OCI-LY1 (cell line): ENCODE measurements around the gene AXIN1.
"Not testable (repeated sequence)": the region's sequence is repeated elsewhere in the genome, so short reads cannot be mapped to it uniquely, and the experiment has no call there.

ENCODE experiments used
- H2AFZ ChIP-seq: fragments of 200-600 bp; sonication (generic), shearing (Covaris generic); 2 replicates; pipeline ENCODE4 v1.6.0; 2014; ENCODE audit warnings: antibody characterized with exemption, mild to moderate bottlenecking, low read length
- H3F3A ChIP-seq: fragments of 200-600 bp; sonication (generic), shearing (Covaris generic); 2 replicates; pipeline ENCODE4 v1.6.0; 2014; ENCODE audit warnings: mild to moderate bottlenecking, antibody characterized with exemption, low read length, moderate library complexity; ENCODE audit not compliant: insufficient read depth
- H3K27ac ChIP-seq: fragments of 200-600 bp; sonication (generic); 2 replicates; pipeline ENCODE4 v1.5.1; 2014; ENCODE audit warnings: low read length, mixed run types, mild to moderate bottlenecking, low read depth; ENCODE audit not compliant: poor library complexity, severe bottlenecking
- H3K27me3 ChIP-seq: fragments of 200-600 bp; sonication (generic); 2 replicates; pipeline ENCODE4 v1.6.0; 2014; ENCODE audit warnings: antibody characterized with exemption, mild to moderate bottlenecking, low read length, moderate library complexity; ENCODE audit not compliant: insufficient read depth
- H3K36me3 ChIP-seq: fragments of 200-600 bp; sonication (generic); 2 replicates; pipeline ENCODE4 v1.6.1; 2014; ENCODE audit warnings: mild to moderate bottlenecking, antibody characterized with exemption, low read length, moderate library complexity, mixed read lengths; ENCODE audit not compliant: insufficient read depth
- H3K4me1 ChIP-seq: fragments of 200-600 bp; sonication (generic); 2 replicates; pipeline ENCODE4 v1.5.1; 2014; ENCODE audit warnings: mild to moderate bottlenecking, low read length, moderate library complexity; ENCODE audit not compliant: insufficient read depth, severe bottlenecking
- H3K4me2 ChIP-seq: fragments of 200-600 bp; sonication (generic), shearing (Covaris generic); 2 replicates; pipeline ENCODE4 v1.6.1; 2014; ENCODE audit warnings: low read length
- H3K4me3 ChIP-seq: fragments of 200-600 bp; sonication (generic); 2 replicates; pipeline ENCODE4 v1.5.1; 2014; ENCODE audit warnings: low read length, low read depth, mild to moderate bottlenecking, mixed read lengths; ENCODE audit not compliant: poor library complexity, severe bottlenecking
- H3K79me2 ChIP-seq: fragments of 200-600 bp; shearing (Covaris generic); 2 replicates; pipeline ENCODE4 v1.6.1; 2016; ENCODE audit warnings: mixed run types, low read length, mixed read lengths; ENCODE audit not compliant: insufficient read depth
- H3K9ac ChIP-seq: fragments of 200-600 bp; sonication (generic), shearing (Covaris generic); 2 replicates; pipeline ENCODE4 v1.6.1; 2014; ENCODE audit warnings: mild to moderate bottlenecking, low read length, mixed read lengths
- H3K9me2 ChIP-seq: fragments of 200-600 bp; sonication (generic), shearing (Covaris generic); 2 replicates; pipeline ENCODE4 v1.6.1; 2014; ENCODE audit warnings: low read depth, mild to moderate bottlenecking, low read length, mixed read lengths
- H3K9me3 ChIP-seq: fragments of 200-600 bp; shearing (Covaris generic); 2 replicates; pipeline ENCODE4 v1.6.1; 2014; ENCODE audit warnings: low read length, mixed read lengths
- H4K20me1 ChIP-seq: fragments of 200-600 bp; sonication (generic), shearing (Covaris generic); 2 replicates; pipeline ENCODE4 v1.6.0; 2016; ENCODE audit warnings: mild to moderate bottlenecking, low read length; ENCODE audit not compliant: insufficient read depth
- CTCF ChIP-seq: fragments of 200-600 bp; sonication (generic), shearing (Covaris generic); IDR thresholded peaks from 2 replicates; pipeline ENCODE4 v1.5.1; 2017; ENCODE audit warnings: mild to moderate bottlenecking, antibody characterized with exemption, low read length, moderate library complexity, mixed read lengths
- EZH2 ChIP-seq: fragments of 200-600 bp; sonication (generic), shearing (Covaris generic); IDR thresholded peaks from 2 replicates; pipeline ENCODE4 v1.8.0; 2017; ENCODE audit warnings: borderline replicate concordance, mixed run types, mild to moderate bottlenecking, antibody characterized with exemption, low read length, moderate library complexity, mixed read lengths

Gene AXIN1

GRCh38 chr16:259814-260253 lies 92.7 kb downstream of the AXIN1 start:
- no peaks in the 10 kb centered on the region for H3K79me2 ChIP-seq
- no peaks in the 10 kb centered on the region for H4K20me1 ChIP-seq
- H3K27me3 ChIP-seq, result no peaks in the 10 kb centered on the region
- H3K4me1 ChIP-seq, result no peaks in the 10 kb centered on the region
- no peak overlapping the region for H3K27ac ChIP-seq
- H3K4me2 ChIP-seq, result no peak overlapping the region
- no peaks in the 10 kb centered on the region; the same call in 1 of the 2 replicates for H3F3A ChIP-seq
- no peak overlapping the region for H3K4me3 ChIP-seq
- H3K9me3 ChIP-seq, result no peaks in the 10 kb centered on the region
- H3K36me3 ChIP-seq, result peaks cover 40% of the 10 kb centered on the region
- TF ChIP-seq CTCF, result no peak
- no peak for TF ChIP-seq EZH2
- no peak overlapping the region for H3K9ac ChIP-seq
- H3K9me2 ChIP-seq, result no peaks in the 10 kb centered on the region
- no peak overlapping the region for H2AFZ ChIP-seq

GRCh38 chr16:259226-259625 lies 93.3 kb downstream of the AXIN1 start:
- H3K4me2 ChIP-seq, result no peak overlapping the region
- no peaks in the 10 kb centered on the region for H4K20me1 ChIP-seq
- H3K79me2 ChIP-seq, result no peaks in the 10 kb centered on the region
- H3K9ac ChIP-seq, result no peak overlapping the region
- peaks cover 44% of the 10 kb centered on the region for H3K36me3 ChIP-seq
- no peaks in the 10 kb centered on the region for H3K27me3 ChIP-seq
- TF ChIP-seq EZH2 (no peak), CTCF (no peak)
- no peaks in the 10 kb centered on the region for H3K9me2 ChIP-seq
- no peak overlapping the region for H3K27ac ChIP-seq
- no peaks in the 10 kb centered on the region for H3K4me1 ChIP-seq
- no peak overlapping the region for H2AFZ ChIP-seq
- H3K9me3 ChIP-seq, result no peaks in the 10 kb centered on the region
- no peaks in the 10 kb centered on the region; the same call in 1 of the 2 replicates for H3F3A ChIP-seq
- H3K4me3 ChIP-seq, result no peak overlapping the region

- not testable (repeated sequence) for H3F3A ChIP-seq, H3K9ac ChIP-seq, H3K9me3 ChIP-seq, H3K79me2 ChIP-seq, H3K9me2 ChIP-seq, H3K4me1 ChIP-seq, H3K4me3 ChIP-seq, H3K27me3 ChIP-seq, H3K4me2 ChIP-seq, H4K20me1 ChIP-seq, H2AFZ ChIP-seq, H3K27ac ChIP-seq
- H3K36me3 ChIP-seq, result peaks cover 48% of the 10 kb centered on the region
Measured at GRCh38 chr16:258091-258490, 94.4 kb downstream of the AXIN1 start.

- H4K20me1 ChIP-seq, result no peaks in the 10 kb centered on the region
- no peaks in the 10 kb centered on the region for H3K9me3 ChIP-seq
- peaks cover 13% of the 10 kb centered on the region for H3K4me1 ChIP-seq
- H3K9ac ChIP-seq, result no peak overlapping the region
- no peaks in the 10 kb centered on the region; the same call in 1 of the 2 replicates for H3F3A ChIP-seq
- no peaks in the 10 kb centered on the region for H3K9me2 ChIP-seq
- no peak overlapping the region for H3K4me3 ChIP-seq
- no peak overlapping the region for H3K4me2 ChIP-seq
- H2AFZ ChIP-seq, result no peak overlapping the region
- no peak for TF ChIP-seq EZH2
- no peak for TF ChIP-seq CTCF
- H3K27me3 ChIP-seq, result no peaks in the 10 kb centered on the region
- peaks cover 38% of the 10 kb centered on the region for H3K36me3 ChIP-seq
- H3K27ac ChIP-seq, result no peak overlapping the region
- H3K79me2 ChIP-seq, result no peaks in the 10 kb centered on the region
Measured at GRCh38 chr16:255183-255582, 97.3 kb downstream of the AXIN1 start.
